HUES48 (cell line): Measurements from ENCODE around the gene MAGI1.

Experiments used
- H3K27ac ChIP-seq: one replicate; pipeline ENCODE4 v1.7.0; 2013; ENCODE audit warnings: low read depth, low read length, inconsistent platforms
- H3K27me3 ChIP-seq: 2 replicates; pipeline ENCODE4 v1.6.1; 2013; ENCODE audit warnings: mild to moderate bottlenecking, low read length; ENCODE audit not compliant: control insufficient read depth, insufficient read depth
- H3K36me3 ChIP-seq: 2 replicates; pipeline ENCODE4 v1.6.1; 2013; ENCODE audit warnings: low read length; ENCODE audit not compliant: control insufficient read depth, insufficient read depth
- H3K4me1 ChIP-seq: 2 replicates; pipeline ENCODE4 v1.6.1; 2013; ENCODE audit warnings: mild to moderate bottlenecking, low read length; ENCODE audit not compliant: control insufficient read depth, insufficient read depth
- H3K4me3 ChIP-seq: 2 replicates; pipeline ENCODE4 v1.5.1; 2013; ENCODE audit warnings: mild to moderate bottlenecking, low read depth, low read length
- H3K9ac ChIP-seq: 2 replicates; pipeline ENCODE4 v1.6.1; 2013; ENCODE audit warnings: mild to moderate bottlenecking, low read depth, low read length, moderate library complexity
- H3K9me3 ChIP-seq: 2 replicates; pipeline ENCODE4 v1.6.1; 2013; ENCODE audit warnings: low read length; ENCODE audit not compliant: control insufficient read depth, insufficient read depth

MAGI1 gene

GRCh38 chr3:65992106-65992505 lies 46.6 kb downstream of the MAGI1 start:
- Histone ChIP-seq H3K9me3 (no peaks in the 10 kb centered on the region), H3K27me3 (no peaks in the 10 kb centered on the region), H3K4me1 (peaks cover 21% of the 10 kb centered on the region), H3K27ac (no peak overlapping the region), H3K36me3 (no peaks in the 10 kb centered on the region), H3K9ac (no peak overlapping the region), H3K4me3 (no peak overlapping the region)

- H3K27ac ChIP-seq: no peak overlapping the region
- no peaks in the 10 kb centered on the region for H3K36me3 ChIP-seq
- H3K27me3 ChIP-seq: no peaks in the 10 kb centered on the region
- no peak overlapping the region for H3K9ac ChIP-seq
- no peak overlapping the region for H3K4me3 ChIP-seq
- peaks cover 6% of the 10 kb centered on the region for H3K4me1 ChIP-seq
- no peaks in the 10 kb centered on the region for H3K9me3 ChIP-seq
Measured at GRCh38 chr3:65988411-65989180, 50.1 kb downstream of the MAGI1 start.

- no peak overlapping the region for H3K27ac ChIP-seq
- H3K36me3 ChIP-seq: no peaks in the 10 kb centered on the region
- H3K9me3 ChIP-seq: no peaks in the 10 kb centered on the region
- no peak overlapping the region for H3K4me3 ChIP-seq
- no peaks in the 10 kb centered on the region for H3K27me3 ChIP-seq
- H3K4me1 ChIP-seq: peaks cover 6% of the 10 kb centered on the region
- no peak overlapping the region for H3K9ac ChIP-seq
Measured at GRCh38 chr3:65986285-65986684, 52.4 kb downstream of the MAGI1 start.

GRCh38 chr3:65984975-65985374 lies 53.7 kb downstream of the MAGI1 start:
- Histone ChIP-seq H3K4me3 (no peak overlapping the region), H3K9me3 (no peaks in the 10 kb centered on the region), H3K9ac (no peak overlapping the region), H3K4me1 (peaks cover 6% of the 10 kb centered on the region), H3K36me3 (no peaks in the 10 kb centered on the region), H3K27me3 (no peaks in the 10 kb centered on the region), H3K27ac (no peak overlapping the region)

- H3K9ac ChIP-seq: no peak overlapping the region
- peaks cover 12% of the 10 kb centered on the region for H3K4me1 ChIP-seq
- H3K27me3 ChIP-seq: no peaks in the 10 kb centered on the region
- no peaks in the 10 kb centered on the region for H3K9me3 ChIP-seq
- H3K27ac ChIP-seq: no peak overlapping the region
- no peak overlapping the region for H3K4me3 ChIP-seq
- no peaks in the 10 kb centered on the region for H3K36me3 ChIP-seq
Measured at GRCh38 chr3:65983100-65983499, 55.6 kb downstream of the MAGI1 start.

- no peaks in the 10 kb centered on the region for H3K27me3 ChIP-seq
- H3K4me1 ChIP-seq: peaks cover 6% of the 10 kb centered on the region; the same call in 1 of the 2 replicates
Measured at GRCh38 chr3:65979731-65980130, 59.0 kb downstream of the MAGI1 start.

GRCh38 chr3:65979162-65979561 lies 59.6 kb downstream of the MAGI1 start:
- H3K9me3 ChIP-seq: no peaks in the 10 kb centered on the region
- H3K27ac ChIP-seq: no peak overlapping the region
- H3K36me3 ChIP-seq: no peaks in the 10 kb centered on the region
- H3K4me1 ChIP-seq: peaks cover 6% of the 10 kb centered on the region; the same call in 1 of the 2 replicates
- no peak overlapping the region for H3K4me3 ChIP-seq
- H3K27me3 ChIP-seq: no peaks in the 10 kb centered on the region
- H3K9ac ChIP-seq: no peak overlapping the region

More at GRCh38 chr3:65979731-65980130, 59.0 kb downstream of the MAGI1 start:
- no peak overlapping the region for H3K27ac ChIP-seq
- H3K36me3 ChIP-seq: no peaks in the 10 kb centered on the region
- H3K9me3 ChIP-seq: no peaks in the 10 kb centered on the region
- H3K9ac ChIP-seq: no peak overlapping the region
- H3K4me3 ChIP-seq: no peak overlapping the region

- no peaks in the 10 kb centered on the region for H3K9me3 ChIP-seq
- H3K36me3 ChIP-seq: no peaks in the 10 kb centered on the region
- H3K27ac ChIP-seq: no peak overlapping the region
- H3K4me1 ChIP-seq: peaks cover 6% of the 10 kb centered on the region; the same call in 1 of the 2 replicates
- no peak overlapping the region for H3K9ac ChIP-seq
- no peak overlapping the region for H3K4me3 ChIP-seq
- H3K27me3 ChIP-seq: no peaks in the 10 kb centered on the region
Measured at GRCh38 chr3:65978116-65978515, 60.6 kb downstream of the MAGI1 start.

- H3K27me3 ChIP-seq: no peaks in the 10 kb centered on the region
Measured at GRCh38 chr3:65975032-65975431, 63.7 kb downstream of the MAGI1 start.

GRCh38 chr3:65974509-65974908 lies 64.2 kb downstream of the MAGI1 start:
- Histone ChIP-seq H3K27ac (no peak overlapping the region), H3K4me1 (peaks cover 9% of the 10 kb centered on the region), H3K9me3 (no peaks in the 10 kb centered on the region), H3K4me3 (no peak overlapping the region), H3K36me3 (no peaks in the 10 kb centered on the region), H3K9ac (no peak overlapping the region), H3K27me3 (no peaks in the 10 kb centered on the region)

More at GRCh38 chr3:65975032-65975431, 63.7 kb downstream of the MAGI1 start:
- no peak overlapping the region for H3K4me3 ChIP-seq
- no peaks in the 10 kb centered on the region for H3K36me3 ChIP-seq
- H3K9me3 ChIP-seq: no peaks in the 10 kb centered on the region
- H3K9ac ChIP-seq: no peak overlapping the region
- H3K27ac ChIP-seq: no peak overlapping the region
- H3K4me1 ChIP-seq: peaks cover 10% of the 10 kb centered on the region

- peaks cover 8% of the 10 kb centered on the region; the same call in 1 of the 2 replicates for H3K4me1 ChIP-seq
- H3K36me3 ChIP-seq: no peaks in the 10 kb centered on the region
- H3K27me3 ChIP-seq: no peaks in the 10 kb centered on the region
- H3K9ac ChIP-seq: no peak overlapping the region
- H3K4me3 ChIP-seq: no peak overlapping the region
- H3K9me3 ChIP-seq: no peaks in the 10 kb centered on the region
- H3K27ac ChIP-seq: no peak overlapping the region
Measured at GRCh38 chr3:65972765-65973164, 66.0 kb downstream of the MAGI1 start.
